IMR-90 (cell line): ENCODE results near the gene STOML1. TPM values are rescaled to one million over a fixed set of nuclear protein-coding genes. Genes with fewer than 3 reads are reported as not detected.

ENCODE experiments used
- ATAC-seq: fragments of 200-7000 bp; cut with Tn5 transposase; 2 replicates; pipeline ENCODE4 v1.9.1; 2020; ENCODE audit warnings: low read depth, mild to moderate bottlenecking, moderate library complexity
- BruUV-seq: library from RNA; stranded (reverse); fragments of 400-500 nt; replicated peaks from 2 replicates; lab custom pipeline; 2021; lab: Mats Ljungman, UMichigan
- CTCF ChIA-PET: fragments of 300-600 bp; formaldehyde crosslinking; extraction: SDS; loops from one replicate; lab custom pipeline; 2021; ENCODE audit warnings: antibody characterized with exemption; lab: Yijun Ruan, JAX
- POLR2A ChIA-PET: fragments of 300-600 bp; sonication (Branson Sonifier 250); formaldehyde crosslinking; loops from one replicate; lab custom pipeline; 2022; ENCODE audit warnings: antibody characterized with exemption; ENCODE audit not compliant: unreplicated experiment; lab: Charles Lee
- DNase-seq: peaks from one replicate; pipeline ENCODE4 v3.0.0; 2013
- H2AFZ ChIP-seq: replicated peaks from 2 replicates; pipeline ENCODE3; 2013; ENCODE audit warnings: low read length, mild to moderate bottlenecking; ENCODE audit not compliant: poor library complexity
- H2AK5ac ChIP-seq: 2 replicates; pipeline ENCODE4 v1.6.1; 2013; ENCODE audit warnings: low read depth, low read length, inconsistent platforms
- H2AK9ac ChIP-seq: replicated peaks from 2 replicates; pipeline ENCODE3; 2013; ENCODE audit warnings: mild to moderate bottlenecking, low read depth, low read length, moderate library complexity; ENCODE audit not compliant: poor library complexity
- H2BK120ac ChIP-seq: 2 replicates; pipeline ENCODE4 v1.6.1; 2013; ENCODE audit warnings: low read depth, low read length, inconsistent platforms
- H2BK15ac ChIP-seq: 3 replicates; pipeline ENCODE4 v1.6.1; 2013; ENCODE audit warnings: low read depth, low read length, inconsistent platforms
- H2BK20ac ChIP-seq: 2 replicates; pipeline ENCODE4 v1.6.1; 2013; ENCODE audit warnings: low read depth, mild to moderate bottlenecking, inconsistent platforms, low read length, moderate library complexity
- H2BK5ac ChIP-seq: 2 replicates; pipeline ENCODE4 v1.6.1; 2013; ENCODE audit warnings: mild to moderate bottlenecking, low read depth, low read length, inconsistent platforms; ENCODE audit not compliant: poor library complexity, severe bottlenecking
- H3K14ac ChIP-seq: replicated peaks from 2 replicates; pipeline ENCODE4 v1.6.1; 2013; ENCODE audit warnings: low read depth, low read length, inconsistent platforms
- H3K18ac ChIP-seq: 2 replicates; pipeline ENCODE4 v1.6.1; 2013; ENCODE audit warnings: low read depth, low read length, control low read depth
- H3K23ac ChIP-seq: 2 replicates; pipeline ENCODE4 v1.6.1; 2013; ENCODE audit warnings: low read depth, low read length, inconsistent platforms
- H3K27ac ChIP-seq: 2 replicates; pipeline ENCODE4 v1.5.1; 2013; ENCODE audit warnings: mild to moderate bottlenecking, control low read depth, low read length; ENCODE audit not compliant: insufficient read depth
- H3K27me3 ChIP-seq: 2 replicates; pipeline ENCODE4 v1.6.1; 2013; ENCODE audit warnings: low read length; ENCODE audit not compliant: control insufficient read depth, insufficient read depth
- H3K36me3 ChIP-seq: 2 replicates; pipeline ENCODE4 v1.6.1; 2013; ENCODE audit warnings: low read length, mixed read lengths; ENCODE audit not compliant: control insufficient read depth, insufficient read depth
- H3K4ac ChIP-seq: 2 replicates; pipeline ENCODE4 v1.6.1; 2013; ENCODE audit warnings: low read depth, low read length, inconsistent platforms
- H3K4me1 ChIP-seq: 2 replicates; pipeline ENCODE4 v1.6.1; 2013; ENCODE audit warnings: low read length, mixed read lengths; ENCODE audit not compliant: control insufficient read depth, insufficient read depth
- H3K4me2 ChIP-seq: 2 replicates; pipeline ENCODE4 v1.6.1; 2013; ENCODE audit warnings: low read depth, mild to moderate bottlenecking, control low read depth, low read length, moderate library complexity
- H3K4me3 ChIP-seq: 2 replicates; pipeline ENCODE4 v1.5.1; 2013; ENCODE audit warnings: low read depth, mild to moderate bottlenecking, control low read depth, low read length, moderate library complexity; ENCODE audit not compliant: insufficient read depth
- H3K56ac ChIP-seq: 2 replicates; pipeline ENCODE4 v1.6.1; 2013; ENCODE audit warnings: low read length, inconsistent platforms; ENCODE audit not compliant: insufficient read depth; ENCODE audit errors: extremely low read depth
- H3K79me1 ChIP-seq, 2 experiments: 2 replicates each; pipeline ENCODE4 v1.6.1; 2013; ENCODE audit warnings: low read length in 2 of 2, inconsistent platforms in 1 of 2, low read depth in 1 of 2
- H3K9ac ChIP-seq: 2 replicates; pipeline ENCODE4 v1.6.1; 2013; ENCODE audit warnings: low read depth, low read length, control low read depth
- H3K9me1 ChIP-seq: 2 replicates; pipeline ENCODE4 v1.6.1; 2013; ENCODE audit warnings: low read length, inconsistent platforms; ENCODE audit not compliant: insufficient read depth
- H3K9me3 ChIP-seq: 2 replicates; pipeline ENCODE4 v1.6.1; 2013; ENCODE audit warnings: low read length; ENCODE audit not compliant: control insufficient read depth, insufficient read depth
- H4K20me1 ChIP-seq: 2 replicates; pipeline ENCODE4 v1.6.1; 2013; ENCODE audit warnings: low read length, inconsistent platforms; ENCODE audit not compliant: insufficient read depth
- H4K5ac ChIP-seq: 2 replicates; pipeline ENCODE4 v1.6.1; 2013; ENCODE audit warnings: mild to moderate bottlenecking, low read depth, low read length, control low read depth
- H4K8ac ChIP-seq, 2 experiments: 2 replicates each; pipeline ENCODE4 v1.6.1; 2013; ENCODE audit warnings: low read depth in 2 of 2, low read length in 2 of 2, control low read depth in 1 of 2, inconsistent platforms in 1 of 2
- H4K91ac ChIP-seq: 2 replicates; pipeline ENCODE4 v1.6.1; 2013; ENCODE audit warnings: low read depth, low read length, inconsistent platforms; ENCODE audit not compliant: insufficient read depth
- BHLHE40 ChIP-seq: fragments of 150-350 bp; IDR thresholded peaks from 2 replicates; pipeline ENCODE4 v1.6.1; 2016; ENCODE audit warnings: mild to moderate bottlenecking, low read depth, low read length
- CEBPB ChIP-seq: IDR thresholded peaks from 2 replicates; pipeline ENCODE4 v1.6.1; 2012; ENCODE audit warnings: low read depth, low read length, improper control_type of control experiment
- CHD1 ChIP-seq: IDR thresholded peaks from 2 replicates; pipeline ENCODE4 v1.6.1; 2012; ENCODE audit warnings: low read depth, low read length, improper control_type of control experiment
- FOS ChIP-seq: fragments of 150-350 bp; IDR thresholded peaks from 2 replicates; pipeline ENCODE4 v1.6.1; 2016; ENCODE audit warnings: low read depth, low read length
- MAFK ChIP-seq: IDR thresholded peaks from 2 replicates; pipeline ENCODE4 v1.6.1; 2012; ENCODE audit warnings: low read depth, low read length, improper control_type of control experiment
- MAZ ChIP-seq: IDR thresholded peaks from 2 replicates; pipeline ENCODE4 v1.6.1; 2012; ENCODE audit warnings: low read depth, mild to moderate bottlenecking, low read length, improper control_type of control experiment, moderate library complexity, borderline replicate concordance
- MXI1 ChIP-seq: IDR thresholded peaks from 2 replicates; pipeline ENCODE4 v1.6.1; 2012; ENCODE audit warnings: low read depth, mild to moderate bottlenecking, low read length, moderate library complexity, borderline replicate concordance
- NFE2L2 ChIP-seq: fragments of 150-350 bp; IDR thresholded peaks from 2 replicates; pipeline ENCODE4 v1.6.1; 2016; ENCODE audit warnings: low read depth, mild to moderate bottlenecking, low read length
- POLR2A ChIP-seq: IDR thresholded peaks from 2 replicates; pipeline ENCODE4 v1.6.1; 2012; ENCODE audit warnings: mild to moderate bottlenecking, low read depth, low read length
- RAD21 ChIP-seq: IDR thresholded peaks from 2 replicates; pipeline ENCODE4 v1.6.1; 2012; ENCODE audit warnings: low read length, improper control_type of control experiment
- RCOR1 ChIP-seq: IDR thresholded peaks from 2 replicates; pipeline ENCODE4 v1.6.1; 2012; ENCODE audit warnings: mild to moderate bottlenecking, low read length, improper control_type of control experiment; ENCODE audit not compliant: insufficient replicate concordance
- RFX5 ChIP-seq: IDR thresholded peaks from 2 replicates; pipeline ENCODE4 v1.8.0; 2012; ENCODE audit warnings: low read depth, mild to moderate bottlenecking, low read length, moderate library complexity
- SMC3 ChIP-seq: fragments of 150-350 bp; IDR thresholded peaks from 2 replicates; pipeline ENCODE4 v1.6.1; 2016; ENCODE audit warnings: low read depth, mild to moderate bottlenecking, antibody characterized with exemption, low read length, moderate library complexity
- WGBS, 2 experiments: methylation state at CpG; one replicate each; pipeline versions ENCODE4 v1.1.5 to v1.1.7; 2013; ENCODE audit warnings: missing lambda C conversion rate in 2 of 2; ENCODE audit not compliant: insufficient read length in 1 of 2; ENCODE audit errors: extremely low coverage in 2 of 2; 5-methylcytosine and 5-hydroxymethylcytosine counted together
- dilution Hi-C: fragments of 300-500 bp; cut with HindIII; formaldehyde crosslinking; loops from one replicate; pipeline ENCODE4 v1.14.3; 2018; ENCODE audit warnings: low sequenced_read_pairs; ENCODE audit not compliant: unreplicated experiment
- in situ Hi-C: fragments of 300-500 bp; cut with MboI; formaldehyde crosslinking; loops from 3 replicates; pipeline ENCODE4 v1.14.3; 2019; ENCODE audit warnings: low sequenced_read_pairs, inconsistent platforms, mixed read lengths
- intact Hi-C: fragments of 100-400 bp; cut with micrococcal nuclease; formaldehyde crosslinking; loops from 2 replicates; pipeline ENCODE4 v1.10.0; 2022
- polyA plus RNA-seq, 3 experiments: library from polyadenylated mRNA; depleted of rRNA; stranded (reverse); fragments of >200 nt; gene quantifications; 2 replicates each; pipeline ENCODE4 v1.2.3, GENCODE V29; 2012; ENCODE audit warnings: low replicate concordance in 1 of 3
- total RNA-seq: library from RNA; depleted of rRNA; stranded (reverse); fragments of >200 nt; gene quantifications from 2 replicates; pipeline ENCODE4 v1.2.3, GENCODE V29; 2012
- TF ChIP-seq, protein P1 (sequence below): fragments of 150-350 bp; IDR thresholded peaks from 2 replicates; pipeline ENCODE4 v1.6.1; 2017; ENCODE audit warnings: mild to moderate bottlenecking, antibody characterized with exemption, low read length, low read depth
- TF ChIP-seq, protein P2 (sequence below): conservative IDR thresholded peaks from 2 replicates; pipeline ENCODE4 v1.5.1; 2012; ENCODE audit warnings: mild to moderate bottlenecking, low read depth, low read length, improper control_type of control experiment

The STOML1 gene
- total and polyA plus RNA-seq, 2 of the 4 experiments (the other 2 are of a cell fraction) = 11.8 to 21.2 TPM

DNA sequence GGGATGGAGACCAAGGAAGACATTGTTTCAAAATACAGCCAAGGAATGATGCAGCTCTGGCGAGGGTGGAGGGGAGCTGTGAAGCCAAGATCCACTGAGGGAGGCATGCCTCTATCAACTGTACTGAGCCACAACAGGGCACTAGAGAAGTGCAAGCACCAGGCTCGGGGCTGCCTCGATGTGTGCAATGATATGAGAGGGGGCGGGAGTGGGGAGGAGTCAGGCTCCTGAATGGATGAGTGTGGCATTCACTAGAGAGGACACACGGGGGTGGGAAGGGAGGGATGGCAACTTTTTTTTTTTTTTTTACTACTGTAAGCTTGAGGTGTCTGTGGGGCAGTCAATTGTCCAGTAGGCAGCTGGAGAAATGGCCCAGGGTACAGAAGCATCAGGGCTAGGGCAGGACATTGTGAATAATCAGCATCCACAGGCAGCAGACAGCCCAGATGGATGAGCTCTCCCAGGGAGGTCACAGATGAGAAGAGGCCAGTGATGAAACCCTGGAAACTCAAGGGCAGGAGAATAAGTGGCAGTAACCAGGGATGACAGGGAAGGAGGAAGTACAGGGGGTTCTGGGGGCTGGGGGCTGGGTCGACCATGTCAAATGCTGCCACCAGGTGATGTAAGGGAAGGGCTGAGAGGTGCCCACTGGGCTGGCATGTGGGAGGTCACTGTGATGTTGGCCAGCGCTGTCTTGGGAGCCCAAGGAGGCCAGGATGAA is 5.9 kb downstream of the STOML1 start:
- Histone ChIP-seq H2BK120ac (0 out of 2 replicates have a peak overlapping the region, but pooled peaks have one; percentile 16), H3K18ac (no peak overlapping the region), H3K9me1 (peaks cover 50% of the 10 kb centered on the region), H4K5ac (no peak overlapping the region), H2AK9ac (peak overlapping the region; percentile 32), H4K91ac (no peak overlapping the region), H3K23ac (no peak overlapping the region), H3K4ac (peak overlapping the region; percentile 33; the same call in 1 of the 2 replicates), H3K9ac (no peak overlapping the region), H3K36me3 (no peaks in the 10 kb centered on the region), H2BK20ac (no peak overlapping the region), H3K4me1 (peaks cover 54% of the 10 kb centered on the region), H3K9me3 (no peaks in the 10 kb centered on the region), H3K4me2 (no peak overlapping the region), H2AFZ (peak overlapping the region; percentile 47), H3K27me3 (no peaks in the 10 kb centered on the region), H3K4me3 (no peak overlapping the region), H4K20me1 (no peaks in the 10 kb centered on the region), H2BK15ac (no peak overlapping the region), H3K27ac (no peak overlapping the region), H2AK5ac (peak overlapping the region; percentile 43), H4K8ac (no peak overlapping the region), H3K56ac (no peak overlapping the region), H3K79me1 (peaks cover 0 to 39% of the 10 kb centered on the region in 2 experiments; a peak in 3 of 4 replicates), H2BK5ac (no peak overlapping the region), H3K14ac (0 out of 2 replicates have a peak overlapping the region, but pooled peaks have one; percentile 16)
- POLR2A ChIA-PET = no interaction called here
- intact Hi-C loops (no loop called here), dilution Hi-C loops (no loop called here), in situ Hi-C loops (no loop called here)
- ATAC-seq (no peak), DNase-seq (no peak)
- 48% methylated on average over 5 of the region's 7 CpGs; no CpG with 5 or more reads in 1 of the 2 experiments for WGBS, 2 experiments
- CTCF ChIA-PET = interaction anchor here (0.7 kb wide), 1 partner anchor 8 kb away, joined by 3 read pairs; the partner anchor contains the start of gene PML
- no TSS peak for BruUV-seq
- TF ChIP-seq RAD21 = no peak
- TF ChIP-seq MAZ = no peak
- TF ChIP-seq, protein P1, sequence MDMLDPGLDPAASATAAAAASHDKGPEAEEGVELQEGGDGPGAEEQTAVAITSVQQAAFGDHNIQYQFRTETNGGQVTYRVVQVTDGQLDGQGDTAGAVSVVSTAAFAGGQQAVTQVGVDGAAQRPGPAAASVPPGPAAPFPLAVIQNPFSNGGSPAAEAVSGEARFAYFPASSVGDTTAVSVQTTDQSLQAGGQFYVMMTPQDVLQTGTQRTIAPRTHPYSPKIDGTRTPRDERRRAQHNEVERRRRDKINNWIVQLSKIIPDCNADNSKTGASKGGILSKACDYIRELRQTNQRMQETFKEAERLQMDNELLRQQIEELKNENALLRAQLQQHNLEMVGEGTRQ = no peak
- TF ChIP-seq BHLHE40 = no peak
- no peak for TF ChIP-seq MAFK
- TF ChIP-seq NFE2L2 = no peak
- TF ChIP-seq MXI1 = no peak
- TF ChIP-seq POLR2A = no peak
- no peak for TF ChIP-seq CHD1
- TF ChIP-seq FOS = no peak
- TF ChIP-seq, protein P2, sequence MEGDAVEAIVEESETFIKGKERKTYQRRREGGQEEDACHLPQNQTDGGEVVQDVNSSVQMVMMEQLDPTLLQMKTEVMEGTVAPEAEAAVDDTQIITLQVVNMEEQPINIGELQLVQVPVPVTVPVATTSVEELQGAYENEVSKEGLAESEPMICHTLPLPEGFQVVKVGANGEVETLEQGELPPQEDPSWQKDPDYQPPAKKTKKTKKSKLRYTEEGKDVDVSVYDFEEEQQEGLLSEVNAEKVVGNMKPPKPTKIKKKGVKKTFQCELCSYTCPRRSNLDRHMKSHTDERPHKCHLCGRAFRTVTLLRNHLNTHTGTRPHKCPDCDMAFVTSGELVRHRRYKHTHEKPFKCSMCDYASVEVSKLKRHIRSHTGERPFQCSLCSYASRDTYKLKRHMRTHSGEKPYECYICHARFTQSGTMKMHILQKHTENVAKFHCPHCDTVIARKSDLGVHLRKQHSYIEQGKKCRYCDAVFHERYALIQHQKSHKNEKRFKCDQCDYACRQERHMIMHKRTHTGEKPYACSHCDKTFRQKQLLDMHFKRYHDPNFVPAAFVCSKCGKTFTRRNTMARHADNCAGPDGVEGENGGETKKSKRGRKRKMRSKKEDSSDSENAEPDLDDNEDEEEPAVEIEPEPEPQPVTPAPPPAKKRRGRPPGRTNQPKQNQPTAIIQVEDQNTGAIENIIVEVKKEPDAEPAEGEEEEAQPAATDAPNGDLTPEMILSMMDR = no peak
- no peak for TF ChIP-seq RCOR1
- no peak for TF ChIP-seq CEBPB
- no peak for TF ChIP-seq RFX5
- TF ChIP-seq SMC3 = no peak
